Osteocyte (in vitro differentiated cells): Measurements from ENCODE around the gene FARSB. TPM values are rescaled to one million over a fixed set of nuclear protein-coding genes. Genes with fewer than 3 reads are reported as not detected.

Experiments
- DNase-seq: peaks from one replicate; pipeline ENCODE4 v3.0.0; 2021; ENCODE audit warnings: mixed read lengths; ENCODE audit not compliant: unreplicated experiment; ENCODE audit errors: extremely low spot score
- H3K27ac Mint-ChIP-seq: one replicate; pipeline ENCODE4 v1.8.0; 2021; ENCODE audit warnings: mild to moderate bottlenecking, mixed read lengths; ENCODE audit not compliant: unreplicated experiment
- H3K27me3 Mint-ChIP-seq: one replicate; pipeline ENCODE4 v1.8.0; 2021; ENCODE audit warnings: mixed read lengths; ENCODE audit not compliant: unreplicated experiment
- H3K36me3 Mint-ChIP-seq: one replicate; pipeline ENCODE4 v1.8.0; 2021; ENCODE audit warnings: mixed read lengths; ENCODE audit not compliant: unreplicated experiment
- H3K4me1 Mint-ChIP-seq: one replicate; pipeline ENCODE4 v1.8.0; 2021; ENCODE audit warnings: mixed read lengths; ENCODE audit not compliant: unreplicated experiment
- H3K4me3 Mint-ChIP-seq: one replicate; pipeline ENCODE4 v1.8.0; 2021; ENCODE audit warnings: mild to moderate bottlenecking, moderate library complexity, mixed read lengths; ENCODE audit not compliant: unreplicated experiment
- H3K9me3 Mint-ChIP-seq: one replicate; pipeline ENCODE4 v1.8.0; 2021; ENCODE audit warnings: mixed read lengths; ENCODE audit not compliant: unreplicated experiment
- total RNA-seq: library from RNA; stranded (reverse); gene quantifications from 2 replicates; pipeline ENCODE4 v1.2.1, GENCODE V29; 2021
- TF ChIP-seq, protein P1 (sequence below): fragments of 200-600 bp; sonication (generic); IDR thresholded peaks from 2 replicates; pipeline ENCODE4 v1.5.0; 2021; ENCODE audit warnings: antibody characterized with exemption, mild to moderate bottlenecking, moderate library complexity

Gene FARSB
- total RNA-seq, 1 donor from 2014 or later: 15.8 TPM

GRCh38 chr2:222686086-222686750, 30.3 kb upstream of the FARSB start:
- peaks cover 5% of the 10 kb centered on the region for H3K4me1 Mint-ChIP-seq
- no peak overlapping the region for H3K4me3 Mint-ChIP-seq
- TF ChIP-seq, protein P1, sequence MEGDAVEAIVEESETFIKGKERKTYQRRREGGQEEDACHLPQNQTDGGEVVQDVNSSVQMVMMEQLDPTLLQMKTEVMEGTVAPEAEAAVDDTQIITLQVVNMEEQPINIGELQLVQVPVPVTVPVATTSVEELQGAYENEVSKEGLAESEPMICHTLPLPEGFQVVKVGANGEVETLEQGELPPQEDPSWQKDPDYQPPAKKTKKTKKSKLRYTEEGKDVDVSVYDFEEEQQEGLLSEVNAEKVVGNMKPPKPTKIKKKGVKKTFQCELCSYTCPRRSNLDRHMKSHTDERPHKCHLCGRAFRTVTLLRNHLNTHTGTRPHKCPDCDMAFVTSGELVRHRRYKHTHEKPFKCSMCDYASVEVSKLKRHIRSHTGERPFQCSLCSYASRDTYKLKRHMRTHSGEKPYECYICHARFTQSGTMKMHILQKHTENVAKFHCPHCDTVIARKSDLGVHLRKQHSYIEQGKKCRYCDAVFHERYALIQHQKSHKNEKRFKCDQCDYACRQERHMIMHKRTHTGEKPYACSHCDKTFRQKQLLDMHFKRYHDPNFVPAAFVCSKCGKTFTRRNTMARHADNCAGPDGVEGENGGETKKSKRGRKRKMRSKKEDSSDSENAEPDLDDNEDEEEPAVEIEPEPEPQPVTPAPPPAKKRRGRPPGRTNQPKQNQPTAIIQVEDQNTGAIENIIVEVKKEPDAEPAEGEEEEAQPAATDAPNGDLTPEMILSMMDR: no peak
- no peaks in the 10 kb centered on the region for H3K9me3 Mint-ChIP-seq
- H3K36me3 Mint-ChIP-seq: no peaks in the 10 kb centered on the region
- peaks cover 16% of the 10 kb centered on the region for H3K27me3 Mint-ChIP-seq
- H3K27ac Mint-ChIP-seq: no peak overlapping the region
- no peak for DNase-seq

GRCh38 chr2:222683805-222684204, 27.9 kb upstream of the FARSB start:
- H3K9me3 Mint-ChIP-seq: no peaks in the 10 kb centered on the region
- H3K27ac Mint-ChIP-seq: no peak overlapping the region
- no peaks in the 10 kb centered on the region for H3K4me1 Mint-ChIP-seq
- no peak overlapping the region for H3K4me3 Mint-ChIP-seq
- TF ChIP-seq, protein P1: no peak
- DNase-seq: no peak
- peaks cover 39% of the 10 kb centered on the region for H3K27me3 Mint-ChIP-seq
- no peaks in the 10 kb centered on the region for H3K36me3 Mint-ChIP-seq

DNA sequence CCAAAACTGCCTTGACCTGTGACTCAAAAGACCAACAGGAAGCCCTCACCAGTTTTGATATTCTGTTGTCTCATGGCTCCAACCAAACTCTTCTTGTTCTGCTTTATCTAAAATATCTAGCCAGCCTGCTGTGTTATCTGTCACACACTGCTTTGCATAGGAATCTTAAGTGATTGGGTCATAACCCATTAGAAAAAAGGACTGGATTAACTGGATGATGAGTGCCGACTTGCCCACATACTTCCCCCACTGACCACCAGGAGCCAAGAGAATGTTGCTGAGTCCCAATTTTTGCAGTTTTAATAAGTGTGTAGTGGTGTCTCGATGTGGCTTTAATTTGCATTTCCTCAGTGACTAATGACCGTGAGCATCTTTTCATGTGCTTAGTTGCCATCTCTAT, 22.1 kb upstream of the FARSB start:
- H3K9me3 Mint-ChIP-seq: no peaks in the 10 kb centered on the region
- DNase-seq: no peak
- peaks cover 68% of the 10 kb centered on the region for H3K27me3 Mint-ChIP-seq
- H3K27ac Mint-ChIP-seq: no peak overlapping the region
- no peaks in the 10 kb centered on the region for H3K4me1 Mint-ChIP-seq
- TF ChIP-seq, protein P1: peak; percentile 9
- H3K36me3 Mint-ChIP-seq: no peaks in the 10 kb centered on the region
- H3K4me3 Mint-ChIP-seq: no peak overlapping the region

GRCh38 chr2:222673883-222674282, 18.0 kb upstream of the FARSB start:
- Mint-ChIP-seq H3K27ac (no peak overlapping the region), H3K36me3 (no peaks in the 10 kb centered on the region), H3K4me3 (no peak overlapping the region), H3K9me3 (no peaks in the 10 kb centered on the region), H3K27me3 (peaks cover 40% of the 10 kb centered on the region), H3K4me1 (no peaks in the 10 kb centered on the region)
- TF ChIP-seq, protein P1: no peak
- DNase-seq: no peak

DNA sequence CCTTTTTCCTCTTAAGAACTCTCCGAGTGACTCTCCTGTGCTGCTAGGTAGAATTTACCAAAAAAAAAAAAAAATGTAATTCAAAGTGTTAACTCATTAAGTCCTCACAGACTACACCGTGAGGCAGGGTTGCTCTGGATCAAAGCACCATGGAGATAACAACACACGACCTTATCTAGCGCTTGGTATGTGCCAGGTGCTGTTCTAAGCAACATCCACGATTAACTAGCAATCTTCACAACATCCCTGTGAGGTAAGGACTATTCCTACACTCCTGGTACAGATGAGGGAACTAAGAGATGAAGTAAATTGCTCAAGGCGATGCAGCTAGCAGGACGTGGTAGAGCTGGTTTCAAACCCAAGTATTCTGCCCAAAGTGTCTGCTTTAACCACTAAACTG, 17.4 kb upstream of the FARSB start:
- no peak for DNase-seq
- Mint-ChIP-seq H3K4me1 (no peaks in the 10 kb centered on the region), H3K4me3 (no peak overlapping the region), H3K27ac (no peak overlapping the region), H3K27me3 (peaks cover 36% of the 10 kb centered on the region), H3K36me3 (no peaks in the 10 kb centered on the region), H3K9me3 (no peaks in the 10 kb centered on the region)
- TF ChIP-seq, protein P1: no peak
